ENCODE data around the gene BCAT1.

GRCh38 chr12:24975425-24975824 lies 26.5 kb upstream of the BCAT1 start:
- TF ChIP-seq EZH2 (IDR thresholded peaks at IDR 0.05; ENCODE audit: insufficient read depth, poor library complexity, severe bottlenecking), result no peak
- TF ChIP-seq EZH2phosphoT487 (IDR thresholded peaks at IDR 0.05; ENCODE audit: insufficient read depth, low read depth), result no peak

Measured in GM23248 (cell line).